NCI-H128 (cell line): ENCODE data around the gene CENPE.

Source experiments
- DNase-seq: peaks from one replicate; lab custom pipeline; 2025; ENCODE audit not compliant: unreplicated experiment; lab: John Stamatoyannopoulos, UW

The CENPE gene

GRCh38 chr4:103126126-103126525 lies 72.0 kb downstream of the CENPE start:
- no peak for DNase-seq

- DNase-seq, result no peak
Measured at GRCh38 chr4:103123114-103123513, 75.0 kb downstream of the CENPE start.

- DNase-seq, result no peak
Measured at GRCh38 chr4:103118166-103118565, 80.0 kb downstream of the CENPE start.

DNA sequence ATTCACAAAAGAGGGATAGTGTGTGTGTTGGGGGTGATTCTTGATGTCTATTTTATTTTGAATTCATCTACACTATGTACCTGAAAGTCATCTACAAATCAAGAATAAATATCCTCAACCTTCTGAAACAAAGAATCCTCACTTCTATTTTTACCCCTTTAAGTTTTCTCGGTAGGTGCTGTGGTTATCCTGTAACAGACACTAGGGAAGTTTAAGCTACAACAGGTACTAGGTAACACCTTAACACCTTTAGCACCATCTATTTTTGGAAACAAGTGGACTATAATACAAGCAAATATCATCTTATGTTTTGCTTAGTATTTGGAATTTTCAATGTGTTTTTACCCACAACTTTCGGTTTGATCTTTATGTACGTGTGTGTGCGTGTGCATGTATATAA lies 86.5 kb downstream of the CENPE start:
- no peak for DNase-seq

GRCh38 chr4:103108542-103108941 lies 89.6 kb downstream of the CENPE start:
- DNase-seq, result no peak

DNA sequence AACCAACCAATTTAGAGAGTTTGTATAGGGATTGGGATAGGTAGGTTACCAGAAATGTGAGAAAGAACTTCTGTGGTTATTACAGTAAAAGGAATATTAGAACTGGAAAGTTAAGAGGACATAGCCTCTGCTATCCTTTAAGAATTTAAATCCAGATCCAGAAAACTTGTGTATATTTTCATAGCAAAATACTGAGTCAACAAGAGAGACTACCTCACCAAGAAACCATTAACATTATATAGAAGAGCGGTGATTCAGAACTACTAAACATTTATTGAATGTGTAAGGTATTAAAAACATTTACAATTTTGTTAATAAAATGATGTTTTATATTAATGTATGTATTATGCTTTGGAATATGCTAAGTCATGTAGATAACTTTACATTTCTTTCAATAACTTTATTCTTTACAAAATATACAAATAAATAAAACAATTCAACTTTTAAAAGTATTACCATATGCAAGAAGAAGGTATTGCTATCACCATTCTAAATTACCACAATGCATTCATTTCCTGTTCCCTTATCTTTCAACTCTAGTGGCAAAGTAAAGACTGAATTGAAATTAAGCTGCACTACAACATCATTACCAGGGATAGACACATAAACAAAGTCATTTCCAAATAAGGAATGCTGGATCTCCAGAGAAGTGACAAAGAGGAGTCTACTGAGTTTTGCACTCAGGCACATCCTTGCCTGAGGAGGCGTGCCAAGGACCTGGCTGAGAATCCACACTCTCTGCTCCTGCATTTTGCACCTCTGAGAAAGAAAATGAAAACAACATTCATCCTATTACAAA lies 92.4 kb downstream of the CENPE start:
- no peak for DNase-seq

DNA sequence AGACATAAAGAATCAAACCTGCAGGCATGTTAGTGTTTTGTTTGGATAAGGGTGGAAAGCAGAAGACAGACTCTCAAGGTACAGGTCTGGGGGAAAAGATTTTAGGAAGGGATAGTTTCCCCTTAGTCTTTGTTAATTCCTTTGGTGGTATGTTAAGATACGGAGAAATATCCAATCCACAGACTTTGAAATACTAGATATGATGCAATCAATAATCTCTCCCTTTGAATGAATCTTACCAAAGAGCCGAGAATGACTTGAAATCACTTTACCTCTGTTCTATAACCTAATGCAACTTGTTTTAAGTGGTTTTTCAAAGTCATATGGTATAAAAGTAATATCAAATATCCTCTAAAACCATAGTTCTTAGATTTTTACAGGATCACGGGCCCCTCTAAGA lies 93.3 kb downstream of the CENPE start:
- DNase-seq, result no peak

GRCh38 chr4:103100691-103101090 lies 97.5 kb downstream of the CENPE start:
- no peak for DNase-seq

GRCh38 chr4:103099691-103100392 lies 98.3 kb downstream of the CENPE start, which contains the start of gene BDH2:
TSS of gene BDH2 (minus strand) at chr4:103099834. CDS start at chr4:103096254, 3,580 bp downstream.
- DNase-seq, result peak; percentile 39

DNA sequence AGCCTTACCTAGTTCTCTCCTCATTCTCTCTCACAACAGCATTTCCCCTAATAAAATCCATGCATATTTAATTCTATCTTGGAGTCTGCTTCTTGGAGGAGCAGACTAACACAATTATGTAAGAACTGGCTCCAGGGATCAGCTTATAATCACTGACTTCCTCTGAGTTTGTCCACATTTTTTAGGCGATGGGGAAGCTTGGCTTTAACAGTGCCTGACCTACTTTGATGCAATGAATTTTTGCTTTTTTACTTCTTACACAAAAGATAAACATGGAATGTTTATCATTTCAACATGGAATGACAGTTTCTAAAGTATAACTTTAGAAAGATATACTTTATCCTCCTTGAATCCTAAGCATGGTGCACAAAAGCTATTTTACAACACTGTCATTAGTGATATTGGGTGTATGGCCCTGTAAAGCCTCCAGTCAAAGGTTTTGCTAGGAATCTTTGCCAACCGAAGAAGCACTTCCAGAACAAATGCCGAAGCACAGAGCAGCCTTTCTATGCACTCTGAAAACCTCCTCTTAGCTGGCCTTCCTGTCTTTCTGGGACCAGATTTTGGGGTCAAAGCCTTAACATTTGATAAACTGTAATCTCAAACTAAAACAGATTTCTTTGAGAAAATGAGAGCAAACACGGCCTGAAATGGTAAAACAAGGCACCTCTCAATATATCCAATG lies 99.2 kb downstream of the CENPE start:
- DNase-seq, result no peak

DNA sequence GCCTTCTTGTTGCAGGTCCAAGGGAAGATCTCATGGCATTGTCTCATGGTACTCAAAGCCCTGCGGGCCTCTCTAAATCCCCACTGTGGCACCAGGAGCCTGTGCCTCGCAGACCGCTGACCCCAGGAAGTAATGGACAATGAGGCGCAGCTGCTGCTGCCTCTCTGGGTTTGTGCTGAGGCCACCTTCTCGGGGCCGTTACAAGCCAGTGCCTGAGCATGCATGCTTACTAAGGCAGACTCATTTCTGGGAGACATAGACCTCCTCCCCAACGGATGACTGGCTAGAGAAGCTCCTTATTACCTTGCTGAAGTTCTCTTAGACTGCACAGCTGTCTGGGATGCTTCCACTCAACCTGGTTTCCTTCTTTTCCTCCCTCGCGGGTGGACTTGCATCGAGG lies 99.8 kb downstream of the CENPE start:
- DNase-seq, result no peak

- DNase-seq, result no peak
Measured at GRCh38 chr4:103097112-103097511, 101.0 kb downstream of the CENPE start.

DNA sequence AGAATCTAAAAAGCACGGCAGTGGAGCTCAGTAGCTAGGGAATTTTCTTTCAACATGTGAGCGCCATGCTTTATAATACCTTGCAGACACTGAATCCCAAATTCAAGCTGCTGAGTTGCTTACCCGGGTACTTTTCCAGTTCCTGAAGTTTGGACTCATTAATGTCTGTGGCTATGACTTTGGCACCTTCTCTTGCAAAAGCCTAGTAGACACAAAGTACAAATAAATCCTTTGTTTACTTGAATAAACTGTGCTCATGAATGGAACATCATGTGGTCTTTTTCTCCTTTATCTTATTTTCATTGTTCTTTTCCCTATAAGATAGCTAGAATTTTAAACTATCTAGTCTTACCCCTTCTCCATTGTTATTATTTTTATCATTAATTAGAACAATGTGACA lies 103.1 kb downstream of the CENPE start:
- DNase-seq, result no peak

DNA sequence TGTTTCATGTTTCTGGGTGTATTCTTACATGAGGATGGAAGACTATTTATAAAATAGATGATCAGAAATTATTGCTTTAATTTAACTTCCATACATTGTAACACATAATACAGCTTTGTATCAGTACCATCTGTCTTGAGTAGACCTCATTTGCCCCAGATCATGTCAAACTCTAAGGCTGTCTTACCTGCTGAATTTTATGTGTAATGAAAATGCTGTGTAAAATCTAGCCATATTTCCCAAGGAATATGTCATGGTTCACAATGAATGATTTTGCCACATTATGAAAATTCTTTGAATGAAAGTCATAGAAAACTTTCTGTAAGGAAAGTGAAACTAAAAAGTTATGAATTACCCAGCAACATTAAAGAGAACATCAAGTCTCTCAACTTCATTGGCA lies 105.9 kb downstream of the CENPE start:
- no peak for DNase-seq

DNA sequence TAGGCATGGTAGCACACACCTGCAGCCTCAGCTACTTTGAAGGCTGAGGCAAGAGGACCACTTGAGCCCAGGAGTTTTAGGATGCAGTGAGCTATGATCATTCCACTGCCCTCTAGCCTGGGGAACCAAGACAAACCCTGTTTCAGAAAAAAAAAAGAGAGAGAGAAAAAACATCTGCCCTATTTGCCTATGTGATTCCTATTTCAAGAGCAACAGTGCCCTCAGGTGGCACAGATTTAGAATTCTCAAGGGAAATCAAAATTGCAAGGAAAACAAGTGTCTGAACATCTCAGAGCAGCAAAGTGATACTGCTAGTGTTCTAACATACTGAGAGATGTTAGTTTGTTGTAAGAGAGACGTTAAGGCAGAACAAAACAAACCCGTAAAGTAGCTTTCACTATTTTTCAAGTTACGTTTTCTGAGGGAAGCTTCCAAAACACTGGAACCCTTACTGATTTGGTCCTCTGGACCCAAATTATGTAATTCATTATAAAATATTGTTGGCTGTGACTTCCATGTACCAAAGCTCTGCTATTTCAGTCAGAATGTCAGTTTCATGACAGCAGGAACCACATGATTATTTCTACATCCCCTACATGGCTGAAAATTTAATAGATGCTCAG lies 106.4 kb downstream of the CENPE start:
- peak; percentile 15 for DNase-seq

DNA sequence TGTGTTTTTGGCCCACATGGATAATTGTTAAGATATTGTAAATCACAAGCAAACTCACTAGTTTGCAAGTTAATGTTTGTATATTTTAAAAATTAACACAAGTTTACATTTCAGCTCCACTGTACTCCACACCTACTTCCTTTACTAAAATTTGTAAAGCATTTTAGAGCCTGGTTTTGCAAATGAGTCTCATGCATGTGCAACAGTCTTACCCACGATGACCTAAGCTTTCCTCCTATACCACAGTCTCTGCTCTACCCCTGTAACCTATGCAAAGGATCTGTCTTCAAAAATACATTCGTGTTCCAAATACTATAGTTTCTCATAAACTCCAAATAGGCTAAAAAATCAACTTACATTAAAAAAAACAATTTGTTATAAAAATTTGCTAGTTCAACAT lies 108.7 kb downstream of the CENPE start:
- DNase-seq, result no peak

DNA sequence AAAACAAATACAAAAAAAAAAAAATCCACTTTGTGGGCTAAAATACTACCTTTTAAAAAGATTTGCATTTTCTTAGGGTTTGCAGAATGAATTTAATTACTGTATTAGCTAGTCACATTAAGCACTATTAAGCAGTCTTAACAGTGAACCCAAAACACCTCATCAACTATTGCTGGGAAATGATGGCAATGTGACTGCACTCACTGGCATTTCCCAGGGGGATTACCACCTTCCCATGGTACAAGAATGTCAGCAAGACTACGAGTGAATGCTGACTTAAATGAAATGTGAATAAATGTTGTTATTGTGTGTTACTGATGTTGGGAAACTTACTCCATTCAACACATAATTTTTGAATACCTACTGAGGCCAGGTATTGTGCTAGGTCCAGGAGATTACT lies 111.6 kb downstream of the CENPE start:
- no peak for DNase-seq

- no peak for DNase-seq
Measured at GRCh38 chr4:103085555-103086196, 112.5 kb downstream of the CENPE start.

- DNase-seq, result no peak
Measured at GRCh38 chr4:103079621-103080020, 118.5 kb downstream of the CENPE start.

- no peak for DNase-seq
Measured at GRCh38 chr4:103076747-103077347, 121.3 kb downstream of the CENPE start, which contains the start of gene SLC9B2. TSS of gene SLC9B2 (minus strand) at chr4:103076761. CDS start at chr4:103067550, 9,211 bp downstream.
